Neuronal stem cell (in vitro differentiated cells): ENCODE measurements around the gene SHISA9.

Source experiments
- DNase-seq: peaks from one replicate; pipeline ENCODE4 v3.0.0-alpha.2; 2013; ENCODE audit warnings: low spot score
- H2AFZ ChIP-seq: one replicate; pipeline ENCODE4 v1.6.1; 2013; ENCODE audit warnings: mild to moderate bottlenecking, low read length, inconsistent platforms
- H2AK5ac ChIP-seq: 2 replicates; pipeline ENCODE4 v1.6.1; 2013; ENCODE audit warnings: low read depth, mild to moderate bottlenecking, inconsistent platforms, low read length, moderate library complexity, mixed read lengths
- H2BK120ac ChIP-seq: 2 replicates; pipeline ENCODE4 v1.6.1; 2013; ENCODE audit warnings: low read depth, mild to moderate bottlenecking, inconsistent platforms, low read length, moderate library complexity, mixed read lengths
- H2BK12ac ChIP-seq: one replicate; pipeline ENCODE4 v1.6.1; 2013; ENCODE audit warnings: low read length, inconsistent platforms
- H2BK15ac ChIP-seq: 2 replicates; pipeline ENCODE4 v1.6.1; 2013; ENCODE audit warnings: mild to moderate bottlenecking, low read length, inconsistent platforms, mixed read lengths
- H2BK5ac ChIP-seq: one replicate; pipeline ENCODE4 v1.6.1; 2013; ENCODE audit warnings: inconsistent platforms, mild to moderate bottlenecking, low read length, moderate library complexity
- H3K14ac ChIP-seq: one replicate; pipeline ENCODE4 v1.6.1; 2013; ENCODE audit warnings: low read length, inconsistent platforms
- H3K18ac ChIP-seq: 2 replicates; pipeline ENCODE4 v1.6.1; 2013; ENCODE audit warnings: low read length, inconsistent platforms
- H3K23ac ChIP-seq: 2 replicates; pipeline ENCODE4 v1.6.1; 2013; ENCODE audit warnings: low read depth, mild to moderate bottlenecking, mixed read lengths, low read length, inconsistent platforms; ENCODE audit not compliant: poor library complexity
- H3K27ac ChIP-seq: replicated peaks from 3 replicates; pipeline ENCODE4 v1.5.1; 2013; ENCODE audit warnings: low read length, inconsistent platforms
- H3K27me3 ChIP-seq, 3 experiments: 2 replicates each; pipeline ENCODE4 v1.6.1; 2013; ENCODE audit warnings: low read length in 3 of 3, mild to moderate bottlenecking in 2 of 3, inconsistent platforms in 1 of 3, low read depth in 1 of 3, mixed read lengths in 1 of 3, moderate library complexity in 1 of 3; ENCODE audit not compliant: control insufficient read depth in 3 of 3, insufficient read depth in 3 of 3
- H3K36me3 ChIP-seq, 2 donors: replicated peaks in 1 of 2; 2 replicates each; pipeline ENCODE4 v1.6.1; 2013; ENCODE audit warnings: low read length in 2 of 2; ENCODE audit not compliant: control insufficient read depth in 2 of 2, insufficient read depth in 2 of 2
- H3K4ac ChIP-seq: 2 replicates; pipeline ENCODE4 v1.6.1; 2013; ENCODE audit warnings: inconsistent platforms, mild to moderate bottlenecking, low read length, moderate library complexity
- H3K4me1 ChIP-seq, 2 donors: 1 replicate in 1 of 2; 2 replicates in 1 of 2; pipeline ENCODE4 v1.6.1; 2013; ENCODE audit warnings: low read length in 2 of 2, low read depth in 1 of 2; ENCODE audit not compliant: control insufficient read depth in 2 of 2, insufficient read depth in 1 of 2
- H3K4me2 ChIP-seq: one replicate; pipeline ENCODE4 v1.6.1; 2013; ENCODE audit warnings: mild to moderate bottlenecking, low read length, inconsistent platforms; ENCODE audit not compliant: insufficient read depth, poor library complexity, severe bottlenecking
- H3K4me3 ChIP-seq, 2 donors: 2 replicates each; pipeline ENCODE4 v1.5.1; 2013; ENCODE audit warnings: low read length in 2 of 2, mild to moderate bottlenecking in 2 of 2, inconsistent platforms in 1 of 2, moderate library complexity in 1 of 2
- H3K79me1 ChIP-seq: one replicate; pipeline ENCODE4 v1.6.1; 2013; ENCODE audit warnings: low read depth, mild to moderate bottlenecking, inconsistent platforms, low read length, moderate library complexity
- H3K9ac ChIP-seq: one replicate; pipeline ENCODE4 v1.6.1; 2013; ENCODE audit warnings: mild to moderate bottlenecking, low read depth, low read length, inconsistent platforms; ENCODE audit not compliant: poor library complexity
- H3K9me3 ChIP-seq, 2 donors: replicated peaks in 1 of 2; 2 replicates each; pipeline versions ENCODE3 to v1.6.1; 2013; ENCODE audit warnings: low read length in 2 of 2, mild to moderate bottlenecking in 2 of 2, inconsistent platforms in 1 of 2, low read depth in 1 of 2, mixed read lengths in 1 of 2, moderate library complexity in 1 of 2; ENCODE audit not compliant: control insufficient read depth in 2 of 2, insufficient read depth in 1 of 2
- H4K8ac ChIP-seq: one replicate; pipeline ENCODE4 v1.6.1; 2013; ENCODE audit warnings: low read depth, mild to moderate bottlenecking, inconsistent platforms, low read length, moderate library complexity
- H4K91ac ChIP-seq: one replicate; pipeline ENCODE4 v1.6.1; 2013; ENCODE audit warnings: low read length, low read depth, mild to moderate bottlenecking, inconsistent platforms; ENCODE audit not compliant: poor library complexity

SHISA9 gene

DNA sequence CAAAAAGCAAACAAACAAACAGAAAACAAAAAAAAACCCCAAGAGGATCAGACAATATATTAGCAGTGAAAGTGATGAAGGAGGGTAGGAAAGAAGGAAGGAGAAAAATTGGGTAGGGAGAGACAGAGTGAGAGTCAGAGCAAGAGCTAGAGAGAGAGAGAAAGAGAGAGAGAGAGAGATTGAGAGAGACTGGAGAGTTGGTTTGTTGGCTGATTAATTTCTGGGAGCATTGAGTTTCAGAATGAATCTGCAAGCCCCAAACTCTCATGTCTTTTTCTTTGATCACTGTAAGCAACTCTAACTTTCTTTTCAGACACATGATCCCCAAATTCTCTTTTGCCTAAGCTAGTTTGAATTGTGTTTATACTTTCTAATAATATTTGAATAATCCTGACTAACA is 388.1 kb downstream of the SHISA9 start:
- no peak overlapping the region for H3K9ac ChIP-seq
- no peaks in the 10 kb centered on the region for H3K79me1 ChIP-seq
- DNase-seq: no peak
- H2BK12ac ChIP-seq: no peak overlapping the region
- no peak overlapping the region for H3K27ac ChIP-seq
- no peak overlapping the region for H2AK5ac ChIP-seq
- H2BK15ac ChIP-seq: no peak overlapping the region
- H4K91ac ChIP-seq: no peak overlapping the region
- H4K8ac ChIP-seq: no peak overlapping the region
- no peaks in the 10 kb centered on the region for H3K9me3 ChIP-seq
- H2BK120ac ChIP-seq: no peak overlapping the region
- H3K14ac ChIP-seq: no peak overlapping the region
- H3K23ac ChIP-seq: no peak overlapping the region
- H2BK5ac ChIP-seq: no peak overlapping the region
- H2AFZ ChIP-seq: no peak overlapping the region
- no peak overlapping the region for H3K4ac ChIP-seq
- no peaks in the 10 kb centered on the region for H3K4me1 ChIP-seq
- no peak overlapping the region for H3K4me3 ChIP-seq
- H3K4me2 ChIP-seq: no peak overlapping the region
- H3K27me3 ChIP-seq: no peaks in the 10 kb centered on the region
- H3K36me3 ChIP-seq: no peaks in the 10 kb centered on the region
- no peak overlapping the region for H3K18ac ChIP-seq
